HL-60 (cell line): ENCODE data around the gene UHRF1.
A peak's percentile ranks its signal among the peaks of the same experiment; 100 is the strongest.
"Not testable (repeated sequence)": the region's sequence is repeated elsewhere in the genome, so short reads cannot be mapped to it uniquely, and the experiment has no call there.

Experiments used
- DNase-seq, 2 experiments: peaks; one replicate each; pipeline ENCODE4 v3.0.0-alpha.2; 2010 to 2020; ENCODE audit warnings: low read depth in 1 of 2, low spot score in 1 of 2
- H3K27ac ChIP-seq: fragments of 250-450 bp; sonication (Bioruptor Pico); replicated peaks from 2 replicates; pipeline ENCODE4 v1.5.1; 2020; ENCODE audit warnings: mild to moderate bottlenecking, moderate library complexity
- H3K27me3 ChIP-seq: fragments of 250-450 bp; sonication (Bioruptor Pico); 2 replicates; pipeline ENCODE4 v1.5.1; 2021; ENCODE audit warnings: mild to moderate bottlenecking, moderate library complexity; ENCODE audit not compliant: insufficient read depth, poor library complexity, severe bottlenecking
- H3K4me3 ChIP-seq: replicated peaks from 2 replicates; pipeline ENCODE4 v1.5.1; 2011; ENCODE audit warnings: mild to moderate bottlenecking, control low read depth, low read length; ENCODE audit not compliant: insufficient read depth
- CTCF ChIP-seq: IDR thresholded peaks from one replicate; pipeline ENCODE4 v1.5.1; 2011; ENCODE audit warnings: low read length, control low read depth, inconsistent platforms; ENCODE audit not compliant: insufficient read depth
- GABPA ChIP-seq: IDR thresholded peaks from 2 replicates; pipeline ENCODE4 v1.6.1; 2012; ENCODE audit warnings: low read depth
- POLR2AphosphoS5 ChIP-seq: IDR thresholded peaks from 2 replicates; pipeline ENCODE4 v1.6.1; 2012; ENCODE audit warnings: low read depth
- SPI1 ChIP-seq: IDR thresholded peaks from 2 replicates; pipeline ENCODE4 v1.6.1; 2012; ENCODE audit warnings: low read depth, mild to moderate bottlenecking, borderline replicate concordance
- TF ChIP-seq, protein P1 (sequence below): IDR thresholded peaks from 2 replicates; pipeline ENCODE4 v1.6.1; 2012; ENCODE audit warnings: low read depth; ENCODE audit not compliant: insufficient replicate concordance

Gene UHRF1

DNA sequence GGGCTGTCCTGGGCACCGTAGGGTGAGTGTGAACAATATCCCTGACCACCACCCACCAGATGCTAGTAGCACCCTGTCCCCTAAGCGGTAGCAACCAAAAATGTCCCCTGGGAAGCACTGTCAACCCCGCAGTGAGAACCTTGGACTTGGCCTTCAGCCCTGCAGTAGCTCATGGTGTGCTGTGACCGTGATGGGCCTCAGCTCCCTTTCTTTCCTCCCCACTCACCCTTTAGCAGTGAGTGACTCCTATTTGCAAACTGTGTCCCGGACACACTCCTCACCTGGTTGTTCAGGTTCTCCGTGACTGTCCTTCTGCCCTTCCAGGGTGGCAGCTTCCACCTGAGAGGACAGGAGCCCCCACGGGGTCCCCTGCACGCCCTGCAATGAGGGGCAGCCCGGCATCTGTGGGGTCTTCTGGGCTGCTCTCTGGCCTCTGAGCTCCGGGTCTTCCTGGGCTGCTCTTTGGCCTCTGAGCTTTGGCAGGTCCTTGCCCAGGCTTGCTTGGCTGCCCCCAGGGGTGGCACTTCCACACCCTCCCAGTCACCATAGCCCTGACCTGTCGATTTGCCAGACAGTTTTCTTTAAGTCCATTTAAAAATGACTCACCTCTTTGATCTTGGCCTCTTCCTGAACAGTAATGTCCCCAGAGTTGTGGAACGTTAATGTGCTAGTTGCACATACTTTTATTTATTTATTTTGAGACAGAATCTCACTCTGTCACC, 63.4 kb downstream of the UHRF1 start:
- DNase-seq = no peak
- Histone ChIP-seq H3K27ac (no peak overlapping the region), H3K27me3 (no peaks in the 10 kb centered on the region), H3K4me3 (no peak overlapping the region)
- TF ChIP-seq CTCF (no peak), GABPA (no peak), POLR2AphosphoS5 (no peak), SPI1 (no peak)
- TF ChIP-seq, protein P1, sequence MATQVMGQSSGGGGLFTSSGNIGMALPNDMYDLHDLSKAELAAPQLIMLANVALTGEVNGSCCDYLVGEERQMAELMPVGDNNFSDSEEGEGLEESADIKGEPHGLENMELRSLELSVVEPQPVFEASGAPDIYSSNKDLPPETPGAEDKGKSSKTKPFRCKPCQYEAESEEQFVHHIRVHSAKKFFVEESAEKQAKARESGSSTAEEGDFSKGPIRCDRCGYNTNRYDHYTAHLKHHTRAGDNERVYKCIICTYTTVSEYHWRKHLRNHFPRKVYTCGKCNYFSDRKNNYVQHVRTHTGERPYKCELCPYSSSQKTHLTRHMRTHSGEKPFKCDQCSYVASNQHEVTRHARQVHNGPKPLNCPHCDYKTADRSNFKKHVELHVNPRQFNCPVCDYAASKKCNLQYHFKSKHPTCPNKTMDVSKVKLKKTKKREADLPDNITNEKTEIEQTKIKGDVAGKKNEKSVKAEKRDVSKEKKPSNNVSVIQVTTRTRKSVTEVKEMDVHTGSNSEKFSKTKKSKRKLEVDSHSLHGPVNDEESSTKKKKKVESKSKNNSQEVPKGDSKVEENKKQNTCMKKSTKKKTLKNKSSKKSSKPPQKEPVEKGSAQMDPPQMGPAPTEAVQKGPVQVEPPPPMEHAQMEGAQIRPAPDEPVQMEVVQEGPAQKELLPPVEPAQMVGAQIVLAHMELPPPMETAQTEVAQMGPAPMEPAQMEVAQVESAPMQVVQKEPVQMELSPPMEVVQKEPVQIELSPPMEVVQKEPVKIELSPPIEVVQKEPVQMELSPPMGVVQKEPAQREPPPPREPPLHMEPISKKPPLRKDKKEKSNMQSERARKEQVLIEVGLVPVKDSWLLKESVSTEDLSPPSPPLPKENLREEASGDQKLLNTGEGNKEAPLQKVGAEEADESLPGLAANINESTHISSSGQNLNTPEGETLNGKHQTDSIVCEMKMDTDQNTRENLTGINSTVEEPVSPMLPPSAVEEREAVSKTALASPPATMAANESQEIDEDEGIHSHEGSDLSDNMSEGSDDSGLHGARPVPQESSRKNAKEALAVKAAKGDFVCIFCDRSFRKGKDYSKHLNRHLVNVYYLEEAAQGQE = no peak

GRCh38 chr19:4974880-4975469, 65.7 kb downstream of the UHRF1 start:
- no peaks in the 10 kb centered on the region for H3K27me3 ChIP-seq
- H3K4me3 ChIP-seq = no peak overlapping the region
- TF ChIP-seq GABPA = no peak
- TF ChIP-seq, protein P1 = no peak
- peak; percentile 82; the same call in 1 of the 2 replicates for TF ChIP-seq SPI1
- 0 out of 2 replicates have a peak, but pooled peaks have one; percentile 22 for TF ChIP-seq POLR2AphosphoS5
- TF ChIP-seq CTCF = no peak
- peak overlapping the region; percentile 68 for H3K27ac ChIP-seq
- DNase-seq = peak; percentile 60 to 62

DNA sequence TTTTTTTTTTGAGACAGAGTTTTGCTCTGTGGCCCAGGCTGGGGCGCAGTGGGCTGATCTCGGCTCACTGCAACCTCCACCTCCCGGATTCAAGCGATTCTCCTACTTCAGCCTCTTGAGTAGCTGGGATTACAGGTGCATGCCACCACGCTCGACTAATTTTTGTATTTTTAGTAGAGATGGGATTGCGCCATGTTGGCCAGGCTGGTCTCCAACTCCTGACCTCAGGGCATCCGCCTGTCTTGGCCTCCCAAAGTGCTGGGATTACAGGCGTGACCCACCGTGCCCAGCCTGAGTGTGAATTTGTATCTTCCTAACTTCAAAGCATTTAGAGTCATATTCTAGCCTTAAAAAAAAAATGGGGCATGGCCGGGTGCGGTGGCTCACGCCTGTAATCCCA, 66.3 kb downstream of the UHRF1 start:
- DNase-seq, H3K4me3 ChIP-seq, H3K27me3 ChIP-seq: not testable (repeated sequence)
- peak overlapping the region; percentile 68 for H3K27ac ChIP-seq

DNA sequence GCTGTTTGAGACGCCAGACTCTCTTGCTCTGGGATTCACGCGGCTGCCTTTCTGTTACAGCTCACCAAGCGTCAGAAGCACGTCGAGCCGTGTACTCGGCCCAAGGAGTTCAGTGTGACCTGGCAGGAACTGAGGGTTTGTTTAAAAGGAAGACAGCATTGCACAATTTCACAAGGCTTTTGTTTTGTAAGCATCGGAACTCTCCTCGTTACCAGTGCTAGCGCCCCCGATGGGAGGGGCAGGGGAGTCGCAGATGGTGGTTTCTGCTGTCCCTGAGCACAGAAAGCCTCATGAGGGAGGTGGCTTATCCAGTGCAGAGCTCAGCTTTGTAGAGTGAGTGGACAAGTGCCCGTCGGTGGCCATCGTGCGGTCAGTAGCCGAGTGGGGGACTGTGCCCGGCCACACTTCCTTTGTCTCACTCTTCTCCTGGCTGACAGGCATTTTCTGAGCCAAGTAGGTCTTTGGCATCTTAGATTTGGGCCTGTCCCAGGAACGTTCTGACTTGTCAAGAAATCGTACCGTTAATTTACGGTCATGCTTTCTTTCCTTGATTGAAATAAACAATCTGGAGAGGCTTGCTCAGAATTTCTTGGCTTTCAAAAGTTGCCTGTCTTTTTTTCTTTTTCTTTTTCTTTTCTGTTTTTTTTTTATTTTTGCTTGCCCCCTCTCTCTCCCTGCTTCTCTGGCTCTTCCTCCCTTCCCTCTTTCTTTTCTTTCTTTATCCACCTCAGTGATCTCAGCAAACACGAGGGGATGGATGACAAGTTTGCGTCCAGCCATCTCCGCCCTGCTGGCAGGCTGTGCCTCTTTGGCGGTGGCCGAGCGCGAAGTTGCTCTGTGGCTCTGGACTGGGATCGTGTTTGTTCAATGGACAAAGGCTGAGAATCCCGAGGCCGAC, 67.3 kb downstream of the UHRF1 start:
- H3K27ac ChIP-seq = peak overlapping the region; percentile 68
- no peak overlapping the region for H3K4me3 ChIP-seq
- no peaks in the 10 kb centered on the region for H3K27me3 ChIP-seq
- TF ChIP-seq GABPA (peak; percentile 54; the same call in 1 of the 2 replicates), SPI1 (peak; percentile 71; the same call in 1 of the 2 replicates), CTCF (peak; percentile 85), POLR2AphosphoS5 (peak; percentile 79)
- TF ChIP-seq, protein P1 = peak; percentile 34
- peak; percentile 94 to 97 for DNase-seq
